ENCODE results near the gene BCL3.

DNA sequence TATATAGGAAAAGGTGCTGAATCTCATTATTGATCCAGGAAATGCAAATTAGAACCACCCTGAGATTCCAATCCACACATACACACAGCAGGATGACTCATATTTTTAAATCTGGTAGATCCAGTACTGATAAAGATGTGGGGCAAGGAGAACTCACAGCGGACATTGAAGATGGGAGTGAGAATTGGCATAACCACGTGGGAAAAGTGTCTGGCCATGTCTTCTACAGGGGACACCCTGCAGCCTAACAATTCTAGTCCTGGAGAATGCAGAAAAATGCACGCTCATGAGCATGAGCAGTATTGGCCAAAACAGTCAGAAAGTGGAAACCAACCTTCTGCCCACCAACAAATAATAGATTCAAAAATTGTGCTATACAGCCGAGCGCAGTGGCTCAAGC, 13.5 kb upstream of the BCL3 start:
- TF ChIP-seq ELF4 (CRISPR knock-in tag; IDR thresholded peaks at IDR 0.05; ENCODE audit: low read depth) = no peak
- TF ChIP-seq, protein P1, sequence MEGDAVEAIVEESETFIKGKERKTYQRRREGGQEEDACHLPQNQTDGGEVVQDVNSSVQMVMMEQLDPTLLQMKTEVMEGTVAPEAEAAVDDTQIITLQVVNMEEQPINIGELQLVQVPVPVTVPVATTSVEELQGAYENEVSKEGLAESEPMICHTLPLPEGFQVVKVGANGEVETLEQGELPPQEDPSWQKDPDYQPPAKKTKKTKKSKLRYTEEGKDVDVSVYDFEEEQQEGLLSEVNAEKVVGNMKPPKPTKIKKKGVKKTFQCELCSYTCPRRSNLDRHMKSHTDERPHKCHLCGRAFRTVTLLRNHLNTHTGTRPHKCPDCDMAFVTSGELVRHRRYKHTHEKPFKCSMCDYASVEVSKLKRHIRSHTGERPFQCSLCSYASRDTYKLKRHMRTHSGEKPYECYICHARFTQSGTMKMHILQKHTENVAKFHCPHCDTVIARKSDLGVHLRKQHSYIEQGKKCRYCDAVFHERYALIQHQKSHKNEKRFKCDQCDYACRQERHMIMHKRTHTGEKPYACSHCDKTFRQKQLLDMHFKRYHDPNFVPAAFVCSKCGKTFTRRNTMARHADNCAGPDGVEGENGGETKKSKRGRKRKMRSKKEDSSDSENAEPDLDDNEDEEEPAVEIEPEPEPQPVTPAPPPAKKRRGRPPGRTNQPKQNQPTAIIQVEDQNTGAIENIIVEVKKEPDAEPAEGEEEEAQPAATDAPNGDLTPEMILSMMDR (IDR thresholded peaks at IDR 0.05) = no peak
- TF ChIP-seq, protein P2, sequence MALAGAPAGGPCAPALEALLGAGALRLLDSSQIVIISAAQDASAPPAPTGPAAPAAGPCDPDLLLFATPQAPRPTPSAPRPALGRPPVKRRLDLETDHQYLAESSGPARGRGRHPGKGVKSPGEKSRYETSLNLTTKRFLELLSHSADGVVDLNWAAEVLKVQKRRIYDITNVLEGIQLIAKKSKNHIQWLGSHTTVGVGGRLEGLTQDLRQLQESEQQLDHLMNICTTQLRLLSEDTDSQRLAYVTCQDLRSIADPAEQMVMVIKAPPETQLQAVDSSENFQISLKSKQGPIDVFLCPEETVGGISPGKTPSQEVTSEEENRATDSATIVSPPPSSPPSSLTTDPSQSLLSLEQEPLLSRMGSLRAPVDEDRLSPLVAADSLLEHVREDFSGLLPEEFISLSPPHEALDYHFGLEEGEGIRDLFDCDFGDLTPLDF (CRISPR knock-in tag; IDR thresholded peaks at IDR 0.05) = no peak
- TF ChIP-seq TP53 (CRISPR knock-in tag; IDR thresholded peaks at IDR 0.05) = no peak
- no peak for TF ChIP-seq TCF7 (CRISPR knock-in tag; IDR thresholded peaks at IDR 0.05; ENCODE audit: low read depth)
- no peak for TF ChIP-seq ETV6 (CRISPR knock-in tag; IDR thresholded peaks at IDR 0.05)

Measured in WTC11 (cell line).